ENCODE data around the gene MFNG.
"Not testable (repeated sequence)": the region's sequence is repeated elsewhere in the genome, so short reads cannot be mapped to it uniquely, and the experiment has no call there.

Gene MFNG

DNA sequence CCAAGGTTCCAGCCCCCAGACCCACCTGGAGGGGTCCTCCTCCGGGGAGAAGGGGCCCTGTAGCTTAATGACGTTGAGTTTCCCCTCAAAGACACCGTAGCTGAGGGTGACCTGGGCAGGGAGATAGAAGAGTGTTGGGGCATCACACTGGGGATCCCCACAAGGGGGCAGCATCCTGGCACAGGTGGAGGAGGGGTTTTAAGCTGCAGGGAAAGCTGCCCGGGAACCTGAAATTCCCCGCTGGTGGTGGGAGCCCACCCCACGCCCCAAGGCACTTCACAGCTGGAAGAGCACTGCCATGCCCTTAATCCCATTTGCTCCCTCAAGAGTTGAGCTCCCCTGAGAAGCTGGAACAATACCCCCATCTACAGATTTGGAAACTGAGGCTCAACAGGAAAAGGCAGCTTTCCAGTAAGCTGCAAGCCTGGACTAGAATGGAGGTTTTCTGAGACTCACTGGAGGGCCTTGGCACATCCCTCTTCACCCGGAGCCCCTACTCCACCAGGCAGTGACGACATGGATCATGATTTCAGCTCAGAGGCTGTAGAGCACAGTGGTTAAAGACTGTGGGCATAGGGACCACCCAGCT is 13.7 kb downstream of the MFNG start:
- DNase-seq = no peak

DNA sequence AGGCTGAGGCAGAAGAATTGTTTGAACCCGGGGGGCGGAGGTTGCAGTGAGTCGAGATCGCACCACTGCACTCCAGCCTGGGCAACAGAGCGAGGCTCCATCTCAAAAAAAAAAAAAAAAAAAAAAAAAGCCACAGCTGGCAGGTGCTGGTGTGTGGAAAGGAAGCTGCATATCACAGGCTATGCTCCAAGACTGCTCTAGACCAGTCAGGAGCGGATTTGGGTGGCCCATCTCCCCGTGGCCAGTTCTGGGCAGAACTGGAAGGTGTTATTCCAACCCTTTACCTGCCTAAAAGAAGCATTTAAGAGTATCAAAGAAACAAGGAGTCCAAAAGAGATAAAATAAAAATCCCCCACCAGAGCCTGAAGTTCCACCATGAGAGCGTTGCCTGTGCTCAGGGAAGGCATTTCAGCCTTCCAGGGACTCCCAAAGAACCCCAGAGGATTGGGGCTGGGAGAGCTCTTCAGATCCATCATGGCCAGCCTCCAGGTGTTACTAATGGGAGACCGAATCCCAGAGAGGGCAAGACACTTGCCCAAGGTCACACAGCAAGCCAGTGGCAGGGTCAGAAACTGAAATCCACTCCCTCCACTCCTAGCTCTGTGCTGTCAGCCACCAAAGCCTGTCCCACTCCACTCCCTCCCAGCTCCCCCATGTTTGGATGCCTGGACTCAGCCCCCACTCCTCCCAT is 14.3 kb downstream of the MFNG start:
- no peak for DNase-seq

DNA sequence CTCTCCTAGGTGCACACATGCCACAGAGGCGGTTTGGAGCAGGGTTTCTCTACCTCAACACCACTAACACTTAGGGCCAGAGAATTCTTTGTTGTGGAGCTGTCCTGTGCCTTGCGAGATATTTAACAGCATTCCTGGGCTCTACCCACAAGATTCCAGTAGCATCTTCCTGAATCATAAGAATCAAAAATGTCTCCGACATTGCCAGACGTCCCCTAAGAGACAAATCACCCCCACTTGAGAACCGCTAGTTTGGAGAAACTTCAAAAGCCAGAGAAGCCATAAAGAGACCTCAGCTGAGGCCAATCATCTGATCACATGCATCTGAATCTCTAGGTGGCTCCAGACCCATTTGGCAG is 16.1 kb downstream of the MFNG start:
- no peak for DNase-seq

DNA sequence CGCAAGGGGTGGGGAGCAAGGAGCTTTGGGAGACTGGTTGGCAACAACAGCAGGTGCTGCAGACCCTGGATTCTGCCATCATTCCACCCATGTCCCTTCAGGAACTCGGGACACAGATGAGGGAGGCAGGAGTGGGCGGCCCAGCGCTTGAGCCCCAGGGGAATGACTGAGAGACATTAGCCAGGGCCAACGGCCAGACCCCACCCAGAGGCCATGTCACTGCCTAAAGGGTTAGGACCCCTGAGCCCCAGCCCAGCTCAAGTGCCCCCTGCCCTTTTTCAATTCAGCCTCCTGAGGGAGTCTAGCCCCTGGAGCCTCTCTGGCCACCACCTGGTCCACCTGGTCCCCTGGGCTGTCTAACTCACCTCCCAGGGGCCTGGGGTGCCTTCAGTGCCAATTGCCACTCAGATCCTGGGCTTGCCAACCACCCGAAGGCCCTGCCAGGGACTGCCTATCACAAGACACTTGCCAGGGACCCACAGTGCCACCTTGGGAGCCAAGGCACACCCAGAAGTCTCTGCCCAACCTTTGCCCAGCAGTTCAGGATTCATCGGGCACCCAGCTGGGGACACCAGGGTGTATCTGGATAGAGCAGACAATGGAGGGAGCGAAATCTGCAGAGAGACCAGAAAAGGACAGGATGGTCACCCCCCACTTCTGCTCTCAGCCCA is 16.6 kb downstream of the MFNG start:
- DNase-seq = no peak

DNA sequence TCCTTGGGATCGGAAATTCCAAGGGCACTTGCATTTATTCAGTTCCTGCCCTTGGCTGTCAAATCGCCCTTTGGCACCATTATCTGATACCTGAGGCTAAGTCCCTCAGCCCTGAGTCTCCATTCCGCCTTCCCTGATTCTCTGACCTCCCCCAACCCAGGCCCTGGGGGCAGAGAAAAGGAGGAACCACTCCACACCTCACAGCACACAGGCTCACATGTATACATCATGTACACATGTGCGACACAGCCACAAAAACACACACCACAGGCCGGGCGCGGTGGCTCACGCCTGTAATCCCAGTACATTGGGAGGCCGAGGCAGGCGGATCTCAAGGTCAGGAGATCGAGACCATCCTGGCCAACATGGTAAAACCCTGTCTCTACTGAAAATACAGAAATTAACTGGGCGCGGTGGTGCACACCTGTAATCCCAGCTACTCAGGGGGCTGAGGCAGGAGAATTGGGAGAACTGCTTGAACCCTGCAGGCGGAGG is 17.9 kb downstream of the MFNG start:
- not testable (repeated sequence) for DNase-seq

DNA sequence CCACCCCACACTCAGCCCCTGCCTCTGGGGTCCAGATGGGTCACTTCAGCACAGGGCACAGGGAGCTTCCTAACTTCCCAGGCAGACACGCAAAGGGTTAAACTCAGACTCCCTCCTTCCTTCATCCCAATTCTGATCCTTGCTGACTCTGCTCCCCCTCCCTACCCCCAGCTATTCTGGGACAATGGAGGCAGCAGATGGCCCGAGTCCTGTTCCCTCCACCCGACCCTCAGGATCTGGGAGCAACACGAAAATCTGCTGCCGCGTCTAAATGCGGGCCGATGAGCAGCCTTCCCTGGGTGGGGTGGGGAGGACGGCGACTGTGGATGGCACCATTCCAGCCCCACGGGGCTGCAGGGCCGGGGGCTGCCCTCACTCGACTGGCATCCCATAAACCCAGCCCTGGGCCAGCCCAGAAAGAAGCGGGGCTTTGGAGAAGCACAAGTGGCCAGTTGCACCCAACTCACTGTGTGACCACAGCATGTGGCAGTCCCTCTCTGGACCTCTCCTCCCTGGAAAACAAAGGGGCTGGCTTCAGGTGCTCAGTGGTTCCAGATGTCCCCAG is 18.7 kb downstream of the MFNG start:
- no peak for DNase-seq

DNA sequence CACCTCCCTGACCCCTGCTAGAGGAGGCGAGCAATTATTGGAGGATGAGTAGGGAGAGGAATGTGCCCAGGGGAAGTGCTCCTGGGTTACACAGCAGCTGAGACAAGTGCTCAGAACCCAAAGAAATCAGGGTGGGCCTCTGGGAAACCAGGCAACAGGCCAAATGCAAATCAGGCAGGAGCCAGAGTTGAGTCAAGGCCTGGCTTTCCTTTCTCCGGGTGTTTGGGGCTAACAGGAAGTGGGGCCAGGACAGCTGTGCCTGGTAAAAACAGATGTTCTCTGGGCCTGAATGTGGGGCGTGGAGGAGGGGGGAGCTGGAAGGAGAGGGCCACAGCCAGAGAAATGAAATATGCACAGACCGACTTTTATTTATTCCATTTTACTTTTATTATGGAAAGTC is 22.0 kb downstream of the MFNG start:
- no peak for DNase-seq

DNA sequence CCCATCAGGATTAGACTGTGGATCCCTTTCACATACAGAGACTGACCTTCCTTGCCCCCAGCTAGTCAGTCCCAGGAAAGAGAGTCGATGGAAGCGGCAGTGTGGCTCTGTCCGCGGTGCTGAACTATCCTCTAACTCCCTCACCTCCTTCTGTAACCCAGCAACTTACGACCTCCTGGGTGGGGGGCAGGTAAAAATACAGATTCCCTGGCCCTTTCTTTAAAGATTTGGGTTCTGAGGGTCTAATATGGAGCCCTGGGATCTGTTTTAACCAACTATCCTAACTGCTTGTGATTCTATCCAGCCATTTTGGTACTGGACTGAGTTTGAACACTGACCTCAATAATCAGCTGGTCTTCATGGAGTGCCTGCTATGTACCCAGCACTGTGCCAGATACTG is 23.2 kb downstream of the MFNG start:
- no peak for DNase-seq

DNA sequence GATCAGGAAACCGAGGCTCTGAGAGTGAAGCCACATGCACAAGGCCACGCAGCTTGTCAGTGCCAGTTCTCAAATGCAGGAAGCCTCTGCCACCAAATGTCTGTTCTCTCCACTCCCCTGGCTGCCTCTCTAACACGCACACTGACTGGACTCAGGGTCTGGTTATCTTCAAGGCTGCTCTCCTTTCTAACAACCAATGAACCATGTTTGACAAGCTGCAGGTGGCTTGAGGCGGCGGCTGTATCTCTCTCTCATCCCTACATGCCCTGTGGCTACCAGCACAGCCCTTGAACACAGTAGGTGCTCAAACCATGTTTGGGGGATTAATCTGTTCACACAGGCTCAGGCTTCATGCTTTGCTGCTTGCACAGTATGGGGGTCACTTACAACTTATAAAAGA is 23.7 kb downstream of the MFNG start:
- DNase-seq = no peak

DNA sequence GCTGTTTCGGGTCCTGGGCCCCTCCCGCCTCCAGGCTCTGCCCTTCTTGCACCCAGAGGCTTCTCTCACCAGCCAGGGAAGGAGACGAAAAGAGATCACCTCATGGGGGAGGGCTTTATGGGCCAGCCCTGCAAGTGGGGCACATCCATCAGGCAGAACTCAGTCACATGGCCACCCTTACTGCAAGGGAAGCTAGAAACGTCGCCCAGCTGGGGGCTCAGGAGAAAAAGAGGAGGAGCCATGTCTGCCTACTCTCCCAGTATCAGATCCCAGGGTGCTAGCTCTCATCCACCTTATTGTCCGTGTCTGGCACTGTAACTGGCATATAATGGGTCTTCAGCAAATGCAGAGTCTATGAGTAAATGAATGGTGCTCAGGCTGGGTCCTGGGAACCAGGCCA is 24.2 kb downstream of the MFNG start:
- no peak for DNase-seq

DNA sequence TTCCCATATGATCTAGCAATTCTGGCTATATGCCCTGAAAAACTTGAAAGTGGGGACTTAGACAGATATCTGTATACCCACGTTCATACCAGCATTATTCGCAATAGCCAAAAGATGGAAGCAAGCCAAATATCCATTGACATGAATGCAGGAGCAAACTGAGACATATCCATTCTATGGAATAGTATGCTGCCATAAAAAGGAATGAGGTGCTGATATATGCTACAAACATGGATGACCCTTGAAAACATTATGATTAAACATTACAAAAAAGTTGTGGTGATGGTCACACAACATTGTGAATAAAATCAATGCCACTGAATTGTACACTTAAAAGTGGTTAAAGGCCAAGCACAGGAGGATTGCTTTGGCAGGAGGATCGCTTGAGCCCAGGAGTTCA is 25.5 kb downstream of the MFNG start:
- DNase-seq = no peak

DNA sequence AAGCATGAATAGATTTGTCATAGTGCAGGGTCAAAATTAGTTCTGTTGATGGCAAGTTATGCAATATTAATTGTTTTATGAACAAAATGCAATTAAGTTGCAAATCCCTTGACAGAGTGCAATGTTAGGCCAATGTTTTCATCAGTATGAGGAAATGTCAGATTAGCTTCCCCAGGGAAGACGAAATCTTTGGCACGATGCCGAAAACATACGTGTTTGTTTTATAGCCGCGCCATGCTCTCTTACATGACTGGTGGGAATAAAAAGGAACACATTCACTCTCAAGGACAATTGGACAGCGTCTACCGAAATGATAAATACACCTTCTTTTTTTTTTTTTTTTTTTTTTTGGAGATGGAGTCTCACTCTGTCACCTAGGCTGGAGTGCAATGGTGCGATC is 27.0 kb downstream of the MFNG start:
- no peak for DNase-seq

DNA sequence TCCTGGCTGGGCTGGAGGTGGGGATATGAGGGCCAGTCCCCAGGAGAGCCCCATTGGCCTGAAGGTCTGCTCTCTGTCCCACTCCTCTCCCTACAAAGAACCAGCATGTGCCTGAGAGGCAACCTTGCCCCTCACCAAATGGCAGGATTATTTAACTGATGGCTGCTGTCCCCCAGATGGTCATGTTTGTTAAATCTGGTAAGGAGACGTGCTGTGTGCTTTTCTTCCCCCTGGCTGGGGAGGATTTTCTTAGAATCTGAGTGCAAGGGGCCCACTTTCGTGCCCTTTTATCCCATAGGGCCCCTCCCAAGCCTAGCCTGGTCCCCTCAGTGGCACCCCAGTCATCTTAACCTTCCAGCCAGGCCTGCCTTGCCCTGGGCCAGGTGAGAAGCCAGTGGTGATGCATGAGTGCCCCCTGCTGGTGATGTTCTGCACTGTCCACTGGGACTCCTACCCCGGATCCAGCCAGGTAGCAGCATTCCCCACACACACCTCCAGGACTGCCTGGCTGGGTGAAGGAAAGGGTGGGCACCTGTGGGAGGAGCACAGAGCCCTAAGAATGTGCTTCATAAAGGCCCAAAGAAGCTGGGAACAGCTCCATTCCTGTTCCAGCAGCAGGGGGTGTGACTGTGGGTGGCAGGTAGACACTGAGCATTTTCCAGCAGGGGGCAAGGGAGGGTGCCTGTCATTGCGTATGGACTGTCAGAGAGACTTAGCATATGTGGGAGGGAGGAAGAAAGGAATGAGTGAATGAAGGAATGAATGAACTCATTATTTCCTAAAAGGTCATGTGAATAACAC is 28.9 kb downstream of the MFNG start:
- DNase-seq = no peak

DNA sequence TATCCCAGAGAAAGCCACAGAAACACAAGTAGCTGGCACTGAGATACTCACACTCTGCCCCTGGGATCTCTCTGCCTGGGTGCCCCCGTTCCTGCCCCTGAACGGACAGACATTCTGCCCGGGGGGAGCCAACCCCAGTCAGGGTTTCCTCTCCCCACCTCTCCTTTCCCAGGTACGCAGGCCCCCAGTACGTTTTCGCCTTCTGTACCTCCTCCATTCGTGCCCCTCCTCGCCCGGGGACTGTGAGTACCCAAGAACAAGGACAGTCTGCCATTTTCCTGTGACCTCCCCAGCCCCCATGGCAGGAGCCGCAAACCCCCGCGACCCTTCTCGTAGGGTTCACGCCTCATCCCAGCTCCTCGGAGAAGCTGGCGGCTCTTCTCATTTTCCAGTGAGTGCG is 29.8 kb downstream of the MFNG start:
- DNase-seq = no peak

DNA sequence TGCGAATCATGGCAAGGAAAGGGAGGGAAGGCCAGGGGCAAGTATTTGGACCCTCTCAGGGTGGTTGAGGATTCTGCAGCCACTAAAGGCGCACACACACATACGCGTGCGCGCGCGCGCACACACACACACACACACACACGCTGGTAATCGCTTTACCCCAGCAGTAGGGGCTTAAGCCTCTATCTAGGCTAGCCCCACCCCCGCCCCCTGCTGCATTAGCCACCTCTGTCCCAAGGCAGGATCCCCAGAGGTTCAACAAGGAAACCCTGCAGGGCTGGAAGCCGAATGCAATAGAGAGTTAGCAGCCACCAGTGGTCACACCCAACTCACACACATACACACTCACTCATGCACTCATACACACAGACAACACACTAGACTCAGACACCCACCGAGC is 30.3 kb downstream of the MFNG start:
- no peak for DNase-seq

DNA sequence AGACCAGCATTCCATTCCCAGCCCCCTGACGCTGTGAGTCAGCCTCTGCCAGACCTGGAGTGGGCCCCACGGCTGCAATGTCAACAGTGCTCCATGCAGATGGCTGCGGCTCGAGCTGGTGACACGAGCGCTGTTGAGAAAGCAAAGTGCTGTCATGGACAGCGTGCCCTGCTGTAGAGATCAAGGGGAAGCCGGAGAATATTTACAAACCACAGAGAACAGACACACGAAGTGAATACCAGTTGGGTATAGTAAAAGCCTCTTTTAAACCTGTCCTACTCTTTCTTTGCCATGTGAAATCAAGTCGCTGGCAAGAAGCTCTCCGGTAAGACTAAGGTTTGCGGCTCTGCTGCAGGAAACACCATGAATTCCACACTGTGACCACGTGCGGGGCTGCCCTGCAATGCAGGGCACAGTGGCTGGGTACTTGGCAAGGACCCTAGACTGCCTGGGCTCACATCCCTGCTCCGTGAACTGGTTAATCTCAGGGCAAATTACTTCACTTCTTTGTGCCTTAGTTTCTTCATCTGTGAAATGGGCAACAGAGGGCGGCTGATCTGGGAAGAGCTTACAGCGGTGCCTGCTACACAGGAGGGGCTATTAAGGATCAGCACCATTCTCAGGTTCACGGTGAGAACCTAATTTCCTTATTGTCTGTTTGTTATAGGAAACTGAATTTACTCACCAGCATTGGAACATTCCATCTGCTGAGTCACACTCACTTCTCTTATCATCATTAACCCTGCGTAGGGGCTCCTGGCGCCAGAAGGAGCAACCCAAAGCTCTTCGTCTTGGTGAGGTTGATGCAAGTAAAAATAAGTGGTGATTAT is 31.1 kb downstream of the MFNG start:
- DNase-seq = no peak

DNA sequence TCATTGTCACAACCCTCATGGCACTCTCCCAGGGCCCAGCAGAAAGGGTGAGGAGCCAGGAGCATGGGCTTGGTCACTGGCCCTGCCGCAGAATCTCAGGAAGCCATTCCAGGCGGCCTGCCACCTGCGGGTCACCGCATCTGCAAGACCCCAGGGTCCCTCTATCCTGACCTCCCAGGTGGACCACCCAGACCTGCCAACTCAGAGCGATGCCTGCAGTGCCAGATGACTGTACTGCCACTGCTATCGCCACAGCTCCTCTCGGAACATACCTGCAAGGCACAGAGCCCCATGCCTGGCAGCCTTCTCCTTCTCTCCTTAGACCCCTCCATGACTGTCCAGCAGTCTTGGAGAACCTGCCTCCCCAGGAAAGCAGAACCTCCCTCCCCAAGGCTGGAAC is 32.5 kb downstream of the MFNG start:
- DNase-seq = no peak

DNA sequence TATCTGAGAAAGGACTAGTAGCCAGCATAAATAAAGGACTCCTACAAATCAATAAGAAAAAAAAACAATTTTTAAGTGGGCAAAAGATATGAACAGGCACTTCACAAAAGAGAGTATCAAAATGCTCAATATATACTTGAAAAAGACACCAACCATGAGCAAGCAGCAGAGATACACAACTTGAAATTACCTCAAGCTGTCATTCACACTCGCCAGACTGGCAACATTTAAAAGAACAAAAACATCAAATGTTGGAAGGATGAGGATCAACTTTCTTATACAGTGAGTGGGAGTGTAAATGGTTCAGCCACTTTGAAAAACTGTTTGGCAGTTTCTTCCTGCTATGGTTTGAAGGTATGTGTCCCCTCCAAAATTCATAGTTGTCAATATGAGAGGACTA is 35.0 kb downstream of the MFNG start:
- no peak for DNase-seq

DNA sequence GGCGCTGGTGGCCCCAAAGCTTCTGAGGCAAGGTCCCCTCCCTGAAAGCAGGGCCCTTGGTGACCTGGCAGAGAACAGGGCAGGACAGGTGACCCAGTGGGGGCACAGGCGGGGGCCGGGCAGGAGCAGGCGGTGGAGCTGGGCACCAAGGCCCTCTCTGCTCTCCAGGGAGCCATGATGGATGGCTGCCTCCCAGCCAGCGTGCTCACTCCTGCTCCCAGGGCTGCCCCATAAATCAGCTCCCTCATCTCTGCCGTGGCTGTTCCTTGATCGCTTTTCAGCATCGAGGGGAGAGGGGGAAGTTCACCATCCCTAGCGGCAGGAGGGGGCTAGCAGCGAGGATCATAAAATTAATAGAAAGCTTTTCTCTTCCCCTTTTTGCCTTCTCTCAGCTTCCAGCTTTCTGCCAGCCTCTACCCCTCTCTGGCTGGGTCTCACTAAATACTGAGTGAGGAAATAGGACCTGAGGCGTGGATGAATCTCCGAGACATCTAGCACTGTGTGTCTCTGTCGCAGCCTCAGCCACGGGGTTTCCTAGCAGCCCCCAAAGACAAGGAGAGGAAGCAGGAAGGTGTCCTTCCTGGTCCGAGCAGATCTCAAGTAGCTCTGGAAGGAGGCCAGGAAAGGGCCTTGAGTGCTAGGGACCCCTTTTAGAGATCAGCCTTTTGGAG is 36.7 kb downstream of the MFNG start:
- no peak for DNase-seq

DNA sequence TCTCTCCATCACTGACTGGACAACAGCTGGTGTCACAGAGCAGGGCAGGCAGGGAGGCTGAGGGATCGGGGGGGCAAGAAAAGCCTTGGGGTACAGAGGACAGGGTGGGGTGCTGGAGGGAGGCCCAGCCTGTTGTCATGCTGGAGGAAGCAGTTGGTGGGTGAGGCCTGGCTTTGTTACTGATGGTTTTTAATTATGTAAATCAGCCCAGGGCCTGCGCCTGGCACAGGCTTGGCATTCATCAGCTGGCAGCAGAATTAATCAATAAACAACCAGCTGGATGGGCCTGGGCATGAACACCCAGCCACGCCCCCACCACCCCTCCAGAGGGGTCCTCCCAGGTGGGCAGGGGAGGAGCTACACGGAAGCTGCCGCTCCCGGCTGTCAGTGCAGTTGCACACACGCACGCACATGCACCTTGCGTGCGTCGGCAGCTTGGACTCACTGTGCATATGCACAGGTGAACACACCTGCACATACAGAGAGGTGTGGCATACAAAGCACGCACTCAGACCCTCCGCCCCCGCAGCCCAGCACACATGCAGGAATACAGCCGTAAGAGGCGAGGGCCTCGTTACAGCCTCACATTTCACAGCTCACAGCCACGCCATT is 37.6 kb downstream of the MFNG start:
- no peak for DNase-seq

DNA sequence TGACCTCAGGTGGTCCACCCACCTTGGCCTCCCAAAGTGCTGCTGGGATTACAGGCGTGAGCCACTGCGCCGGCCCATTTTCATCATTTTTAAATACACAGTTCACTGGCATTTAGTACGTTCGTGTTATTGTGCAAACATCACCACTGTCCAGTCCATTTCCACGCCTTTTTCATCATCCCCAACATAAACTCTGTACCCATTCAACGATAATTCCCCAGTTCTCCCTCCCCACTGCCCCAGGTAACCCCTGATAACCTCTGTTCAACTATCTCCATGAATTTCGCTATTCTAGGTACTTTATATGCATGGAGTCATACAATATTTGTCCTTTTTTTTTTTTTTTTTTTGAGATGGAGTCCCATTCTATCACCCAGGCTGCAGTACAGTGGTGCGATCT is 40.7 kb downstream of the MFNG start:
- DNase-seq = no peak

Data from NCI-H774 (cell line).